GM21825 (cell line): ENCODE results near the gene METTL25.
A peak's percentile ranks its signal among the peaks of the same experiment; 100 is the strongest.

Experiments used
- ATAC-seq: cut with Tn5 transposase; IDR thresholded peaks from one replicate; pipeline ENCODE4 v1.9.1; 2021; ENCODE audit warnings: mild to moderate bottlenecking, moderate library complexity; ENCODE audit not compliant: unreplicated experiment

The METTL25 gene

GRCh38 chr12:82461836-82462235 is 103.5 kb downstream of the METTL25 start:
- ATAC-seq, result no peak

DNA sequence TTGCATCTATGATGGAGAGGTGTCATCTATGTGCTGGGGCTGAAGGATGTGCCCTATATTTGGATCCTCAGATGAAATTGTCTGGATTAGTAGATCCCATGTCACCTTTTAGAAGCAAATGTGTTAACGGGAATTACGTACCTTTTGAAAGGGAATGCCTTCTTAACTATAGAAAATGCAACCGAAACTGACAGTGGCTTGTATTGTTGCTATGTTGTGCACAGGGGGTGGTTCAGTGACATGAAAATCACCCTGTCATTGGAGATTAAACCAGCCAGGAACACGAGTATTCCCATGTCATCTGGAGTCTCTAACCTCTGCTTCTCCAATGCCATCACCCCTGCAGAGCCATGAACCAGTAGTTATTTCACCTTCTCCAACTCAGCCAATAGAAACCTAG is 110.2 kb downstream of the METTL25 start:
- ATAC-seq, result no peak

GRCh38 chr12:82470906-82471512 is 112.7 kb downstream of the METTL25 start:
- no peak for ATAC-seq

- ATAC-seq, result no peak
Observed at GRCh38 chr12:82473111-82473754, 114.9 kb downstream of the METTL25 start.

GRCh38 chr12:82474181-82474797 is 116.0 kb downstream of the METTL25 start:
- ATAC-seq, result peak; percentile 90

GRCh38 chr12:82474798-82475184 is 116.5 kb downstream of the METTL25 start:
- ATAC-seq, result peak; percentile 20

DNA sequence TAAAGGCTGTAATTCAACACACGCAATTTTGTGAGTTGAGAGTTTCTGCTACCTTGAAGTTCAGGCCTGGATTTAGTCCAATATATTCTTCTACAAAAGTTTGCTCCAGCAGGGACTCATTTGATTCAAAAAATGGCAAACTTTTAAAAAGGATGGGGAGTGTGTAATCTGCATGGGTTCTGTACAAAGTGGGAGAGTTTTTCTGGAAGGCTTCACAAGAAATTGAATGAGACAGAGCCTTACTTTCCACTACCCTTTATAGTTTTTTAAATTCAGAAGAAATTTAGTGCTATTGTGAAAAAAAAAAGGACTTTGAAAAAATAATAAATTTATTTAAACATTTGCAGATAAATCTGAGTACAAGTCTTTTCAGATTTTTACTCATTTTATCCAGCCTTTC is 116.9 kb downstream of the METTL25 start:
- ATAC-seq, result no peak

GRCh38 chr12:82476511-82476910 is 118.2 kb downstream of the METTL25 start:
- ATAC-seq, result no peak

DNA sequence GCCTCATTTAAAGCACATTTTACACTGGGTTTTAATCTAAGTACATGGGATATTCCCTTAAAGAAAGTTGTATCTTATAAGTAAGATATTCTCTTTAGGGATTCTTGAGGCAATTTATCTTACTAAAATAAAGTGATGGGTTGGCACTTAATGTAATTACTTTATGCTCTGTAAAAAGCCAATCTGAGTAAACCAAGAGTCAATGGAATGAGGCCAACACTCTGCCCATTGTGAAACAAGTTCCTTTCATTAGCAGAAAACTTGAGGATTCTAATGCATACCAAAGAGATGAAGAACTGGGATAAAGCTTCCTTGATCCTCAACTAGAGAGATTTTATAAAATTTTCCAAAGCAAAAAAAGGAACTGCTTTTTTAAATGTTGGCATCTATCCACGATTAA is 121.2 kb downstream of the METTL25 start:
- ATAC-seq, result no peak

DNA sequence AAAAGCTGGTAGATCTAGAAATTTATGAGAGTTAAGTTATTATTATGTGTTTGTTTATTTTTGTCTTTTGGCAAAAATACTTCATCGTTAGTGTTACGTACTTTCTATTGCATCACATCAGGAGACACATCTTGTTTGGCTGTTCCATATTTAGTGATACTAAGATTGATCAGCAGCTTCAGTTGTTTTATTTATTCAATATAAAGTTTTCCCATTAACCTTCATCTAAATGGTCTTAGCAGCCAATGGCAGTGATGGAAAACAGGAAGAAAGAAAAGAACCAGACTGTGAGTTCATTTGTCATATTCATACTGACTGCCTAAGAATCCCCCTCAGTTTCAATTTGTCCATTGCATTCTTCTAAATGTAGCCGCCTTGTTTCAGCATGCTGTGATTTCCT is 122.3 kb downstream of the METTL25 start:
- no peak for ATAC-seq

DNA sequence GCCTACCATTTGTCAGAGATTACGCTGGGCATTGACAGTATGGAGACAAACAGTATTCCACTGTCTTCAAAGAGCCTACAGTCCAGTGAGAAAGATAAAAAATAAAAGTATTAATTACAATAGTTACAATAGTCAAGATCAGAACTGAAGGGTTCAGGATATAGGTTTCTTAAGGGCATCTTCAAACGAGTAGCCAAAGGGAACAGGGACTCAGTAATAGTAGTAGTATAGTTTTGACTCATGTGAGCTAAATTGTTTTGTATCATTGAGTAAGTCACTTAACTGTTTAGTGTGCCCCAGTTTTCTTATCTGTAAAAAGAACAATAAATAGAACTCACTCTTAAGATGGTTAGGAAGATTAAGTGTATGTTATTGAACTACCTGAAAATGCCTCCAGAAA is 123.6 kb downstream of the METTL25 start:
- no peak for ATAC-seq

- no peak for ATAC-seq
Observed at GRCh38 chr12:82486524-82487235, 128.4 kb downstream of the METTL25 start.

- no peak for ATAC-seq
Observed at GRCh38 chr12:82504409-82504808, 146.1 kb downstream of the METTL25 start.

GRCh38 chr12:82505150-82505549 is 146.8 kb downstream of the METTL25 start:
- no peak for ATAC-seq

DNA sequence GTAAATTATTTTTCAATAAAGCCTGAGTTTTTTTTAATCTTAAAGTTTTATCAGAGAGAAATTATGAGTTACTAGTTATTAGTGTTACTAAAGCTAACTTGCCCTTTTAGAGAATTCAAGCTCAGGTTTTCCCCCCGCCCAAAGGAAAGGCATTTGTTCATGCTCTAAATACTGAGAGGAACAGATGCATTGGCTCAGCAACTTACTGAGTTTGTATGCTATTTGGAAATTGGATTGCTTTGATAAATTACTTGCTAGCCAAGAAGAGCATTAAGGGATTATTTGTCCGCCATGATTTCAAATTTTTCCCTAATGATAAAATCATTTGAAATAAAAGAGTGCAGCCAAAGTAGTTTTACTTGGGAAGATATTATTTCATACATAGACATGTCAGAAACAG is 149.4 kb downstream of the METTL25 start:
- no peak for ATAC-seq

DNA sequence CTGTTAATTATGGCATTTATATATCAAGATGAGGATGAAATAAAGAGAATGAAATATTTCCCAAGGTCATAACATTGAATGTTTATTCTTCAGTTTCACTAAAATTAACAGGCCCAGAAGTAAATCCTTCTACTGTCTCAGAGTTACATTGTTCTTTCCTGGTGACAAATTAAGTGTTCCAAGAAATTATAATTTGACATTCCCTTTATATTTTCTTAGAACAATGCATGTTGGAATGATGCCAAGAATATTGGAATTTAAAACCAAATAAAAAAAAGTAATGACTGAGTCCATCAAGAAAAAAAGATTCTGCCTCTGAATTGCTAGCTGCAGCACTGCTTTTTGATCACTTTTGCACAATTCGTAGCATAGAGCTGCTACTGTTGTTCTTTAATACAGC is 152.1 kb downstream of the METTL25 start:
- ATAC-seq, result no peak

GRCh38 chr12:82514880-82515279 is 156.6 kb downstream of the METTL25 start:
- no peak for ATAC-seq

- no peak for ATAC-seq
Observed at GRCh38 chr12:82515652-82516051, 157.3 kb downstream of the METTL25 start.

DNA sequence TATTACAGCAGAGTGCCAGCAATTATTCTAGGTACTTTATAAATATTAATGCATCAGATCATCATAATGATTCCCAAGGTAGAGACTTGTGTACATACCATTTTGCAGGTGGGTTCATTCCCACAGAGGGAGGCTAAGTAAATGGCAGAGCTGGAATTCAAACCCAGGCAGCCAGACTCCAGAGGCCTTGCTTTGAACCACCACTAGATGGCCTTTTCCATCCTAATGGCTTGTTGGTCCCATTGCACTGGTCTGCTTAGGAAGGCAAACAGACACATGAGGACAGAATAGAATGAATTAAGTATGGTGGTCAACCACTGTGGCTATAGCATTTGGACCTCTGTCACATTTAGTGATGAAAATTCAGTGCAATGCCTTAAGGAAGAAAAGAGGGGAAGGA is 158.7 kb downstream of the METTL25 start:
- ATAC-seq, result peak; percentile 81

DNA sequence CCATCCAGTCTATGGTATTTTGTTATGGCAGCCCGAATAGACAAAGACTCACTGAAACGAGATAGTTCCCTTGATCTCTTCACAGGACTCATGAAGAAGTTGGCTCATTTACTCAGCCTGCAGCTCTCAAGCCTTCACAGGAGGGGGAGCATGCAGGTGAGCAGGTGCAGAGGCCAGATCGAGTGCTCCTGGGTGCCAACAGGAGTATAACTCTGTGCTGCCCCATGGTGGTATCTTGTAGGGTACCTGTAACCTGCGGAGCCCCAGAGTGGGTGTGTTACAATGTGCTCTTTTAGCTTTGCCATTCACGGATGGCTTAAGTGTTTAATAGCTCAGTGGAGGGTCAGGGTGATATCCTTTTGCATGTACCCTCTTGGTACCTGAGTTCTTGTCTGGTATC is 159.5 kb downstream of the METTL25 start:
- ATAC-seq, result no peak

- no peak for ATAC-seq
Observed at GRCh38 chr12:82519510-82519909, 161.2 kb downstream of the METTL25 start.

- ATAC-seq, result no peak
Observed at GRCh38 chr12:82522285-82522684, 164.0 kb downstream of the METTL25 start.
